ENCODE data around the gene EFCAB14.
A peak's percentile ranks its signal among the peaks of the same experiment; 100 is the strongest.

EFCAB14 gene

DNA sequence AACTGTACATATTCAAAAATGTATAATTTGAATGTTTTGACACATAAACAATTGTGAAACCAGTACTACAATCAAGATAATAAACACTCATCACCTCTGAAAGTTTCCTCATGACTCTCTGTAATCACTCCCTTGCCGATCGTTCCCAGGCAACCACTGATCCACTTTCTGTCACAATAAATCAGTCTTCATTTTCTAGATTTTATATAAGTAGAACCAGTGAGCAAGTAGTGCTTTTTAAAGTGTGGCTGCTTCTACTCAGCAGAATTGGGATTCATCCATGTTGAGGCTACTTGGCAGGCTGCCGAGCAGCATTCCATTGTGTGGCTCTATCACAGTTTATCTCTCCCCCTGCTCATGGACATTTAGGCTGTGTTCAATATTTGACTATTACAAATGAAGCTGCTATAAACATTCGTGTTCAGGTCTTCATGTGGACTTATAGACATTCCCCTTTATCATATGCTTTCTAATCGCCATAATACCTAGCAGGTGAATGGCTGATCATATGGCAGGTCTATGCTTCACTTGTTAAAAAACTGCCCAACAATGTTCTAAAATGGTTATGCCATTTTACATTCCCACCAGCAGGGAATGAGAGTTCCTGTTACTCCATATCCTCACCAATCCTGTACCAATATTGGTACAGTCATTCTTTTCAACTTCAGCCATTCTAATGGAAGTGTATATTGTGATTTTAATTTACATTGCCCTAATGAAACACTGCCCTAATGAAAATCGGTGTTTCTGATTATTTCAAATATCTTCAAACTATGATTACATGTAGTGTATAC lies 26.7 kb downstream of the EFCAB14 start:
- no peak overlapping the region for H3K4me3 ChIP-seq (ENCODE audit: low read length)
- TF ChIP-seq, protein P1, sequence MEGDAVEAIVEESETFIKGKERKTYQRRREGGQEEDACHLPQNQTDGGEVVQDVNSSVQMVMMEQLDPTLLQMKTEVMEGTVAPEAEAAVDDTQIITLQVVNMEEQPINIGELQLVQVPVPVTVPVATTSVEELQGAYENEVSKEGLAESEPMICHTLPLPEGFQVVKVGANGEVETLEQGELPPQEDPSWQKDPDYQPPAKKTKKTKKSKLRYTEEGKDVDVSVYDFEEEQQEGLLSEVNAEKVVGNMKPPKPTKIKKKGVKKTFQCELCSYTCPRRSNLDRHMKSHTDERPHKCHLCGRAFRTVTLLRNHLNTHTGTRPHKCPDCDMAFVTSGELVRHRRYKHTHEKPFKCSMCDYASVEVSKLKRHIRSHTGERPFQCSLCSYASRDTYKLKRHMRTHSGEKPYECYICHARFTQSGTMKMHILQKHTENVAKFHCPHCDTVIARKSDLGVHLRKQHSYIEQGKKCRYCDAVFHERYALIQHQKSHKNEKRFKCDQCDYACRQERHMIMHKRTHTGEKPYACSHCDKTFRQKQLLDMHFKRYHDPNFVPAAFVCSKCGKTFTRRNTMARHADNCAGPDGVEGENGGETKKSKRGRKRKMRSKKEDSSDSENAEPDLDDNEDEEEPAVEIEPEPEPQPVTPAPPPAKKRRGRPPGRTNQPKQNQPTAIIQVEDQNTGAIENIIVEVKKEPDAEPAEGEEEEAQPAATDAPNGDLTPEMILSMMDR (IDR thresholded peaks at IDR 0.05; ENCODE audit: insufficient read depth, low read depth, low read length, missing control alignments), result peak; percentile 3
- DNase-seq (ENCODE audit: low read depth), result no peak

DNA sequence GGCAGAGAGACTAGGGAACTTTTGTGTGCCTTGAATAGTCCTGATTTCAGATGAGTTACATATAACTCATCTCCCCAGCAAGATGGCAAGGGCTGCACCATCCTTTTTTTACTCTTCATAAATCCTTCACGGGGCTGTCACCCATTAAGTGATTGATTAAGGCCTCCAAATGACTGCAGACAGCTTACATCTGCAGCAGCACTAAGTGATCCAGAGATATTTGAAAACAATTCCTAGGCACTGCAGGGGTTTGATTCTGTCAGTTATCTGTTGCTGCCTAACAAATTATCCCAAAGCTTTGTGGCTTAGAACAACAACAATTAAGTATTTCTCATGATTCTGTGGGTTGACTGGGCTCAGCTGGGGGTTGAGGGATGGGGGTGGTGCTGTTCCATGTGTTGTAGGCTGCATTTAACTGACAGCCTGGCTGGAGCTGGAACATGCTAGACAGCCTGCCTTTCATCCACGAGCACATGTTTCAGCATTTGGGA lies 27.9 kb downstream of the EFCAB14 start:
- TF ChIP-seq, protein P1 (IDR thresholded peaks at IDR 0.05; ENCODE audit: insufficient read depth, low read depth, low read length, missing control alignments), result no peak
- no peak for DNase-seq (ENCODE audit: low read depth)

DNA sequence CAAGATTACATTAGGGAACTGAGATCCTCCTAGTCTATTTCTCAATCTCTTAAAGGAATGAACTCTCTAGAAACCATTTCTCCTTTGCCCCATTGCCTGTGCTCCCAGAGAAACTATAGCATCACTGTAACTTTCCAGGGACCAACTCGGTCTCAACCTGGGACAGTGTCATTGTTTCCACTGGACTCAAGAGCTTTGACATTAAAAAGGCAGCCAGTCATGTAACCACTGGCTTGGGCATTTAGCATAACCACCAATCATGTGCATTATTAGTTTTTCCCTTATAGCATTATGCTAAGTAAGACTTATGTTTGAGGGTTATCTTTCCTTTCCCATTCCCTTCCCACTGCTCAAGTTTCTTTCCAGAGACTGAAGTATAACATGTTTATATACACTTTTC lies 29.0 kb downstream of the EFCAB14 start:
- no peak for DNase-seq (ENCODE audit: low read depth)
- H3K4me3 ChIP-seq (ENCODE audit: low read length), result no peak overlapping the region
- TF ChIP-seq, protein P1 (IDR thresholded peaks at IDR 0.05; ENCODE audit: insufficient read depth, low read depth, low read length, missing control alignments), result no peak

More for the DNA sequence above, 27.9 kb downstream of the EFCAB14 start:
- H3K4me3 ChIP-seq (ENCODE audit: low read length), result no peak overlapping the region

DNA sequence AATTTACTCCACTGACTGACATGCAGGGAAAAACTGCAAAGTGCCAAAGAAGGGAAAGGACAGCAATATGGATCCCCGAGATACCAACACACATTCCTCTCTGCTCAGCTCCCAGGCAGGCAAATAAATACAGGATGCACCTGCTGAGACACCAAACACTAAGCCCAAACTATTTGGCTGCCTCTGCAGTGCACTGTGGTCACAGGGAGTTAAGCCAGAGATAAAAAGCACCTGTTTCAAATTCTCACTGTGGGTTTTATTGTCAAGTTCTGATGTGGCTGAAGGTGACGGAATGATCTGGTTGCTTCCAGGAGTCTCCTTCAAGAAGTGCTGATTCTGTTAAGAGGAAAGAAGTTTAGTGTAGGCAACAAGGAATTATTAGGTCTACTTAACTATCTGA lies 29.6 kb downstream of the EFCAB14 start:
- TF ChIP-seq, protein P1 (IDR thresholded peaks at IDR 0.05; ENCODE audit: insufficient read depth, low read depth, low read length, missing control alignments), result no peak
- no peak overlapping the region for H3K4me3 ChIP-seq (ENCODE audit: low read length)
- no peak for DNase-seq (ENCODE audit: low read depth)

DNA sequence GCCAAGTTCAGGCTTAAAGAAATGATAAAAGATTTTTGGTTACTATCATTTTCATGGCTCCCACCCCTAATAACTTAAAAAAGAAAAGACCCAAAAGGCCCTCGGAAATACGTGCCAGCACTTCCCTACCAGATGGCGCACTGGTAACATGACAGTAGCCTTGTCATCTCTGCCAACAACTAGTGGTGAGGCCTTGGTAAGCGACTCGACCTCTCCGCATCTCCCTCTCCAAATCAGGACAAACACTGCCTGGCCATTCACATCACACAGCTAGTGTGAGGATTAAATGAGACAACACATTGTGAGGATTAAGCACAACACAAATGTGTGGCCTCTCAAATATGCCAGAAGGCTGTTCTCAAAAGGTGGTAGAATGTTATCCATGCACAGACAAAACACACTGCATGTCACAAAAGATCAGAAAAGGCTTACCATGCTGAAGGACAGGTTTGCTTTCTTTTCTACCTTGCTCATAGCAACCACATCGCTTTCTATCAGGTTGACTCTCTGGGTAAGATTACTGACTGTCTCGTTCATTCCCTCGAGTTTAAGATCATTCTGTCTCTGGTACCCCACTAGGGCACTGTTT lies 30.9 kb downstream of the EFCAB14 start:
- DNase-seq (ENCODE audit: low read depth), result no peak
- TF ChIP-seq, protein P1 (IDR thresholded peaks at IDR 0.05; ENCODE audit: insufficient read depth, low read depth, low read length, missing control alignments), result no peak
- H3K4me3 ChIP-seq (ENCODE audit: low read length), result no peak overlapping the region

DNA sequence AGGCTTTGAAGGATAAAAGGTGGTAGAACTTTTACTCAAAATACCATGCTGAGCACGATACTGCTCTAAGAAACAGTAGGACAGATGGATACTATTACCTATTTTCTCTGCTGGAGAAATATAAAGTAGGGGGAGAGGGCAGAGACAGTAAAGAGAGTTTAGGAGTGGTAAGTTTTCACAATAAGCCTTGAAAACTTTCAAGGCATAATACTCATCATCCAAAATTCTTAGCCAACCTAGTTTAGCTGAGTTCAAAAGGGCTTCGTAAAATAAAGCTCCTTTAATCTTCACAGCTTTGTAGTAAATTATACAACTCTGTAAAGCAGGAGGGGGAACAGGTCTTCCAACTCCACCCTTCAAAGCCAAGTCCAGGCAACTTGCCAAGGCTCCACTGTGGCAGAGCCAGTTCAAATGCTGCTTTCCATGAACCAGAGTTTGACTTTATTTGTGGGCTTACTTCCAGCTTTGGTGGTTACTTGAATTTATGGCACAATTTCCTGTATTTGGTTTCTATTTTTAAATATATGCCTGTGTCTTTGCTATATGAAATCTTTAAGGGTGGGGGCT lies 31.7 kb downstream of the EFCAB14 start:
- TF ChIP-seq, protein P1 (IDR thresholded peaks at IDR 0.05; ENCODE audit: insufficient read depth, low read depth, low read length, missing control alignments), result no peak
- no peak overlapping the region for H3K4me3 ChIP-seq (ENCODE audit: low read length)
- peak; percentile 66 for DNase-seq (ENCODE audit: low read depth)

Measured in epithelial cell of esophagus (primary cell).